SKM-1 treated with dmso at 0.1 percent for 144 hours (cell line): ENCODE measurements around the gene CLHC1.
A peak's percentile ranks its signal among the peaks of the same experiment; 100 is the strongest.

Source experiments
- DNase-seq: peaks from one replicate; lab custom pipeline; 2025; ENCODE audit not compliant: unreplicated experiment; lab: John Stamatoyannopoulos, UW

The CLHC1 gene

GRCh38 chr2:55169915-55170314, 62.2 kb downstream of the CLHC1 start:
- DNase-seq, result no peak

GRCh38 chr2:55169359-55169758, 62.7 kb downstream of the CLHC1 start:
- no peak for DNase-seq

- peak; percentile 55 for DNase-seq
These were observed 63.6 kb downstream of the CLHC1 start for GRCh38 chr2:55168221-55169154.

- DNase-seq, result no peak
These were observed 66.5 kb downstream of the CLHC1 start for GRCh38 chr2:55165626-55166025.

GRCh38 chr2:55164534-55165480, 67.3 kb downstream of the CLHC1 start:
- no peak for DNase-seq

- no peak for DNase-seq
These were observed 68.1 kb downstream of the CLHC1 start for GRCh38 chr2:55163941-55164390.

- no peak for DNase-seq
These were observed 68.8 kb downstream of the CLHC1 start for GRCh38 chr2:55163274-55163721.

- DNase-seq, result no peak
These were observed 69.6 kb downstream of the CLHC1 start for GRCh38 chr2:55162284-55163006.

- peak; percentile 30 for DNase-seq
These were observed 70.5 kb downstream of the CLHC1 start for GRCh38 chr2:55161295-55162210.

- no peak for DNase-seq
These were observed 71.7 kb downstream of the CLHC1 start for GRCh38 chr2:55160422-55160821.

GRCh38 chr2:55159752-55160151, 72.3 kb downstream of the CLHC1 start:
- DNase-seq, result no peak

GRCh38 chr2:55159037-55159651, 72.9 kb downstream of the CLHC1 start:
- DNase-seq, result peak; percentile 14

- DNase-seq, result no peak
These were observed 73.8 kb downstream of the CLHC1 start for GRCh38 chr2:55158111-55158814.

GRCh38 chr2:55157474-55157884, 74.6 kb downstream of the CLHC1 start:
- no peak for DNase-seq

- no peak for DNase-seq
These were observed 75.1 kb downstream of the CLHC1 start for GRCh38 chr2:55156984-55157383.

GRCh38 chr2:55156326-55156725, 75.8 kb downstream of the CLHC1 start:
- DNase-seq, result no peak

- DNase-seq, result no peak
These were observed 76.3 kb downstream of the CLHC1 start for GRCh38 chr2:55155764-55156281.

- no peak for DNase-seq
These were observed 76.9 kb downstream of the CLHC1 start for GRCh38 chr2:55155206-55155605.
